K562 (cell line): ENCODE data around the gene GIMAP8. TPM values are rescaled to one million over a fixed set of nuclear protein-coding genes. Genes with fewer than 3 reads are reported as not detected.

ENCODE experiments used
- ASH1L ChIP-seq: fragments of 450-650 bp; IDR thresholded peaks from 2 replicates; pipeline ENCODE4 v1.6.1; 2018; ENCODE audit warnings: borderline replicate concordance, mild to moderate bottlenecking, low read depth; ENCODE audit not compliant: partially characterized antibody
- CTCFL ChIP-seq: IDR thresholded peaks from 2 replicates; pipeline ENCODE4 v1.6.1; 2011; ENCODE audit warnings: borderline replicate concordance, low read depth, mild to moderate bottlenecking, moderate library complexity, low read length; ENCODE audit not compliant: insufficient read depth, poor library complexity, severe bottlenecking
- ETV5 ChIP-seq: sonication (generic); formaldehyde crosslinking; IDR thresholded peaks from 2 replicates; pipeline ENCODE4 v1.4.0; 2020; ENCODE audit warnings: low read depth, mild to moderate bottlenecking, missing genetic modification reagents
- HEY1 ChIP-seq: fragments of 250-450 bp; sonication (Bioruptor Pico); IDR thresholded peaks from 2 replicates; pipeline ENCODE4 v1.5.0; 2020; ENCODE audit warnings: mild to moderate bottlenecking, moderate library complexity, borderline replicate concordance
- NR0B1 ChIP-seq: fragments of 450-650 bp; IDR thresholded peaks from one replicate; pipeline ENCODE4 v1.6.1; 2018; ENCODE audit warnings: mild to moderate bottlenecking, moderate library complexity; ENCODE audit not compliant: partially characterized antibody
- PHB ChIP-seq: fragments of 250-450 bp; sonication (Bioruptor Pico); IDR thresholded peaks from 2 replicates; pipeline ENCODE4 v1.5.0; 2021
- POLR2A ChIP-seq: fragments of 450-650 bp; conservative IDR thresholded peaks from 2 replicates; pipeline ENCODE4 v1.6.1; 2016
- RBM34 ChIP-seq: fragments of 200-400 bp; formaldehyde crosslinking; IDR thresholded peaks from 2 replicates; pipeline ENCODE4 v1.6.1; 2018; ENCODE audit warnings: low read length, borderline replicate concordance; ENCODE audit not compliant: insufficient read depth
- STAG1 ChIP-seq: sonication (generic); formaldehyde crosslinking; IDR thresholded peaks from 2 replicates; pipeline ENCODE4 v1.5.0; 2020; ENCODE audit warnings: missing genetic modification reagents, borderline replicate concordance
- STAT5A ChIP-seq: IDR thresholded peaks from 2 replicates; pipeline ENCODE4 v1.6.1; 2012; ENCODE audit warnings: low read length, inconsistent platforms, borderline replicate concordance
- SUPT5H ChIP-seq: fragments of 450-650 bp; IDR thresholded peaks from 2 replicates; pipeline ENCODE4 v1.6.1; 2016
- TAF7 ChIP-seq: fragments of 450-650 bp; IDR thresholded peaks from 2 replicates; pipeline ENCODE4 v1.6.1; 2016; ENCODE audit warnings: missing genetic modification characterization, missing compliant biosample characterization
- ZC3H4 ChIP-seq: sonication (generic); formaldehyde crosslinking; IDR thresholded peaks from 2 replicates; pipeline ENCODE4 v1.9.0; 2021; ENCODE audit warnings: missing genetic modification reagents, borderline replicate concordance
- ZNF785 ChIP-seq: fragments of 250-450 bp; sonication (Bioruptor Pico); IDR thresholded peaks from 2 replicates; pipeline ENCODE4 v1.4.0; 2020; ENCODE audit warnings: mild to moderate bottlenecking
- polyA plus RNA-seq, 8 experiments: library from polyadenylated mRNA; depleted of rRNA in 4 of 8; stranded (reverse) in 5 of 8; unstranded in 3 of 8; fragments of >200 nt; fragmentation: Nextera tagmentation in 2 of 8; fragmentation: Illumina TruSeq in 1 of 8; extraction: Ambion mirVana in 2 of 8; extraction: Trizol in 1 of 8; gene quantifications; 2 replicates each; pipeline versions ENCODE4 v1.2.1 to v1.2.3, GENCODE V29; 2011 to 2014; ENCODE audit warnings: inconsistent platforms in 1 of 8, missing spikeins in 1 of 8
- total RNA-seq, 7 experiments: library from RNA; depleted of rRNA in 6 of 7; stranded (reverse); fragments of >200 nt in 6 of 7; fragmentation: Illumina TruSeq in 2 of 7; extraction: Trizol in 2 of 7; gene quantifications; 2 replicates each; pipeline versions ENCODE4 v1.2.1 to v1.2.3, GENCODE V29; 2011 to 2021; ENCODE audit warnings: low replicate concordance in 1 of 7
- TF ChIP-seq, protein P1 (sequence below): fragments of 250-450 bp; sonication (Bioruptor Pico); IDR thresholded peaks from 2 replicates; pipeline ENCODE4 v1.8.0; 2021; ENCODE audit warnings: moderate library complexity, mild to moderate bottlenecking, inconsistent platforms
- TF ChIP-seq, protein P2 (sequence below), 2 experiments: fragments of 150-350 bp in 1 of 2; IDR thresholded peaks; 2 replicates each; pipeline ENCODE4 v1.6.1; 2012 to 2016; ENCODE audit warnings: low read depth in 2 of 2, low read length in 2 of 2, mild to moderate bottlenecking in 1 of 2, moderate library complexity in 1 of 2
- TF ChIP-seq, protein P3 (sequence below): fragments of 250-450 bp; sonication (Bioruptor Pico); IDR thresholded peaks from 2 replicates; pipeline ENCODE4 v1.8.0; 2022; ENCODE audit warnings: inconsistent platforms, mild to moderate bottlenecking, moderate library complexity, borderline replicate concordance

Gene GIMAP8
- total and polyA plus RNA-seq, 9 of the 15 experiments (the other 6 are each of a cell fraction or from before 2014, with no cell fraction given): not detected

- TF ChIP-seq CTCFL (no peak), NR0B1 (no peak), ASH1L (no peak), PHB (CRISPR knock-in tag) (no peak), STAG1 (no peak), SUPT5H (no peak), TAF7 (peak; percentile 42), STAT5A (no peak), ZC3H4 (no peak), ZNF785 (CRISPR knock-in tag) (no peak), POLR2A (no peak), ETV5 (CRISPR knock-in tag) (no peak), HEY1 (CRISPR knock-in tag) (no peak), RBM34 (no peak)
- TF ChIP-seq, protein P1, sequence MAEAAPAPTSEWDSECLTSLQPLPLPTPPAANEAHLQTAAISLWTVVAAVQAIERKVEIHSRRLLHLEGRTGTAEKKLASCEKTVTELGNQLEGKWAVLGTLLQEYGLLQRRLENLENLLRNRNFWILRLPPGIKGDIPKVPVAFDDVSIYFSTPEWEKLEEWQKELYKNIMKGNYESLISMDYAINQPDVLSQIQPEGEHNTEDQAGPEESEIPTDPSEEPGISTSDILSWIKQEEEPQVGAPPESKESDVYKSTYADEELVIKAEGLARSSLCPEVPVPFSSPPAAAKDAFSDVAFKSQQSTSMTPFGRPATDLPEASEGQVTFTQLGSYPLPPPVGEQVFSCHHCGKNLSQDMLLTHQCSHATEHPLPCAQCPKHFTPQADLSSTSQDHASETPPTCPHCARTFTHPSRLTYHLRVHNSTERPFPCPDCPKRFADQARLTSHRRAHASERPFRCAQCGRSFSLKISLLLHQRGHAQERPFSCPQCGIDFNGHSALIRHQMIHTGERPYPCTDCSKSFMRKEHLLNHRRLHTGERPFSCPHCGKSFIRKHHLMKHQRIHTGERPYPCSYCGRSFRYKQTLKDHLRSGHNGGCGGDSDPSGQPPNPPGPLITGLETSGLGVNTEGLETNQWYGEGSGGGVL: no peak
- TF ChIP-seq, protein P2, sequence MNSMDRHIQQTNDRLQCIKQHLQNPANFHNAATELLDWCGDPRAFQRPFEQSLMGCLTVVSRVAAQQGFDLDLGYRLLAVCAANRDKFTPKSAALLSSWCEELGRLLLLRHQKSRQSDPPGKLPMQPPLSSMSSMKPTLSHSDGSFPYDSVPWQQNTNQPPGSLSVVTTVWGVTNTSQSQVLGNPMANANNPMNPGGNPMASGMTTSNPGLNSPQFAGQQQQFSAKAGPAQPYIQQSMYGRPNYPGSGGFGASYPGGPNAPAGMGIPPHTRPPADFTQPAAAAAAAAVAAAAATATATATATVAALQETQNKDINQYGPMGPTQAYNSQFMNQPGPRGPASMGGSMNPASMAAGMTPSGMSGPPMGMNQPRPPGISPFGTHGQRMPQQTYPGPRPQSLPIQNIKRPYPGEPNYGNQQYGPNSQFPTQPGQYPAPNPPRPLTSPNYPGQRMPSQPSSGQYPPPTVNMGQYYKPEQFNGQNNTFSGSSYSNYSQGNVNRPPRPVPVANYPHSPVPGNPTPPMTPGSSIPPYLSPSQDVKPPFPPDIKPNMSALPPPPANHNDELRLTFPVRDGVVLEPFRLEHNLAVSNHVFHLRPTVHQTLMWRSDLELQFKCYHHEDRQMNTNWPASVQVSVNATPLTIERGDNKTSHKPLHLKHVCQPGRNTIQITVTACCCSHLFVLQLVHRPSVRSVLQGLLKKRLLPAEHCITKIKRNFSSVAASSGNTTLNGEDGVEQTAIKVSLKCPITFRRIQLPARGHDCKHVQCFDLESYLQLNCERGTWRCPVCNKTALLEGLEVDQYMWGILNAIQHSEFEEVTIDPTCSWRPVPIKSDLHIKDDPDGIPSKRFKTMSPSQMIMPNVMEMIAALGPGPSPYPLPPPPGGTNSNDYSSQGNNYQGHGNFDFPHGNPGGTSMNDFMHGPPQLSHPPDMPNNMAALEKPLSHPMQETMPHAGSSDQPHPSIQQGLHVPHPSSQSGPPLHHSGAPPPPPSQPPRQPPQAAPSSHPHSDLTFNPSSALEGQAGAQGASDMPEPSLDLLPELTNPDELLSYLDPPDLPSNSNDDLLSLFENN (IDR thresholded peaks at IDR 0.05; ENCODE audit: low read depth in 2 of 2, low read length in 2 of 2): peak in 1 of 2 experiments; percentile 12; a peak in 1 of 4 replicates
- TF ChIP-seq, protein P3, sequence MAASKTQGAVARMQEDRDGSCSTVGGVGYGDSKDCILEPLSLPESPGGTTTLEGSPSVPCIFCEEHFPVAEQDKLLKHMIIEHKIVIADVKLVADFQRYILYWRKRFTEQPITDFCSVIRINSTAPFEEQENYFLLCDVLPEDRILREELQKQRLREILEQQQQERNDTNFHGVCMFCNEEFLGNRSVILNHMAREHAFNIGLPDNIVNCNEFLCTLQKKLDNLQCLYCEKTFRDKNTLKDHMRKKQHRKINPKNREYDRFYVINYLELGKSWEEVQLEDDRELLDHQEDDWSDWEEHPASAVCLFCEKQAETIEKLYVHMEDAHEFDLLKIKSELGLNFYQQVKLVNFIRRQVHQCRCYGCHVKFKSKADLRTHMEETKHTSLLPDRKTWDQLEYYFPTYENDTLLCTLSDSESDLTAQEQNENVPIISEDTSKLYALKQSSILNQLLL: no peak
Measured at GRCh38 chr7:150431839-150432658, 18.4 kb upstream of the GIMAP8 start (continued).
